ENCODE data around the gene EEF1G.

EEF1G gene

DNA sequence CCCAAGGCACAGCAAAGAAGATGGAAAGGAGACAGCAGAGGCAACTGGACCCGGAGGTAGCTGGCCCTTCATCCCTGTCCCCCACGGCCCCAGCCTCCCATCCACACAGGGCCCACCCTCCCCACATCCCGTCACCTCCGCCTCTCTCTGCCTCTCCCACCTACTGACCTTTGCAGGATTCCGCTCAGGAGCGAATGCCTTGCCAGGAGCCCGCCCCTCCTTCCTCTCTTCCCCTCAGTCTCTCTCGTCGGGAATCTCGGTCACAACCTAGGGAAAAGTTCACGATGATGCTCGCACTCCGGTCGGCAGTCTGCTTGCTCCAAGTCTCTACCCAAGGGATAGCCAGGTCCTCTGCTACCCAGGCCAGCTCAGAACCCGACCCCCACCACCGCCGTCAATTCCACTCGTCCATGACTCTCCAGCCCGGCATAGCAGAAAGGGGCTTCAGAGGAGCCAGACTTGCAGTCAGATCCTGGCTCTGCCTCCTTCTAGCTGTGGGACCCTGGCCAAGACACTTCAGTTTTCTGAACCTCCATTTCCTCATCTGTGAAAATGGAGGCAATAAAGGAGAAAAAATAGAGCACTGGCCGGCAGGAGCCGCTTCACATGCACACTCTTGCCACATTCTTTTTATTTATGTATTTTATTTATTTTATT, 37.3 kb downstream of the EEF1G start:
- DNase-seq = peak; percentile 71

DNA sequence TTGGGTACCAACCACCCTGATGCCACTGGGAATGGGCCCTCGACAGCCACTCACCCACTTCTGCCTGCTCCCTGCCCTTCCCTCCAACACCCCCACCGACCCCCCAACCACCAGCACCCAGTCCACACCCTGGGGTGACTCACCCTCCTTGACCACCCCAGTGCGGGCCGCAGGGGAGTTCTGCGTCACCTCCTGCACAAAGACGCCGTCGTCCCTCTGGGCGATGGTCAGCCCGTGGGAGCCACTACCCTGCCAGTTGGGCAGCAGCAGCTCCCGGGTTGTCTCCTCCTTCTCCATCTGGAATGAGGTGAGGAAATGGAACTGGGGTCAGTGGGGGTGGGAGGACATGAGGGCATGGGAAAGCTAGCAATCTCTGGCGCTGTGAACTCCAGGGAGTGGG, 37.9 kb downstream of the EEF1G start:
- no peak for DNase-seq

DNA sequence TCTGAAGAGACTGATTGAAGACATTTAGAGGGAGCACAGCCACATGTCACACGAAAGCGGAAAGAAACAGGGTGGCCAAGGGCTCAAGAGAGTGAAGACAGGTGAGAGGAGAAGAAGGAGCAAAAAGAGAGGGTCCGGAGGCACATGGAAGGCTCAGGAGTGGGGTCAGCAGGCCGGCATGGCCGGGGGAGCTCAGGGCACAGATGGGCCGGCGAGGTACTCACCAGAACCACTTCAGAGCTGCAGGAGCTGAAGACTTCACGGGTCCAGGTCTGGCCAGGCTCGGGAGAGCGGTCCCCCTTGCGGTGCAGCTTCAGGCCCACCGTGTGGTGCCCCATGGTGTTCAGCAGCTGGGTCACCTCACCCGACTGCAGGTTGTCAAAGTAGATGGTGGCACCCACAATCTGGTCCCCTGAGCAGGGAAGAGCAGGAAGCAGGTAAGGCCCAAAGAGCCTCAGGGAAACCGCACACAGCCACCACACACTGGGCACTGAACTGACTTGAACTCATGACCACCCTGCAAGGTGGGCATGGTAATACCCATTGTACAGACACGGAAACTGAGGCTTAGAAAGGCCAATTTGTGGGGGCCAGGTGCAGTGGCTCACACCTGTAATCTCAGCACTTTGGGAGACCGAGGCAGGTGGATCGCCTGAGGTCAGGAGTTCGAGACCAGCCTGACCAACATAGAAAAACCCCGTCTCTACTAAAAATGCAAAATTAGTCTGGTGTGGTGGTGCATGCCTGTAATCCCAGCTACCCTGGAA, 38.7 kb downstream of the EEF1G start:
- DNase-seq = no peak

DNA sequence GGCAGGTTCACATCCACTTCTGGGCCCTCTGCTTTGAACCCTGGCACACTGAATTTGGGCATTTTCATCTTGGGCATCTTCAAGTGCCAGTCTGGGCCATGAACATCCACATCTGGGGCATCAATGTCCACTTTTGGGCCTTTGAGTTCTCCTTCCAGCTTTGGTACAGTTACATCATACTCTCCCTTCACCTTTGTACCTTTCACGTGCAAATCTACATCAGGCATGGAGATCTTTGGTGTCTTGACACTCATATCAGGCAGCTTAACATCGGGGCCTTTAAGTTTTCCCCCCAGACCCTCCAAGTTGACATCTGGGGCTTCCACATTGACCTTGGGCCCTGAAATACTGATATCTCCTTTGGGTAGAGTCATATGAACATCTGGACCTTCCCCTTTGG, 41.6 kb downstream of the EEF1G start:
- no peak for DNase-seq

DNA sequence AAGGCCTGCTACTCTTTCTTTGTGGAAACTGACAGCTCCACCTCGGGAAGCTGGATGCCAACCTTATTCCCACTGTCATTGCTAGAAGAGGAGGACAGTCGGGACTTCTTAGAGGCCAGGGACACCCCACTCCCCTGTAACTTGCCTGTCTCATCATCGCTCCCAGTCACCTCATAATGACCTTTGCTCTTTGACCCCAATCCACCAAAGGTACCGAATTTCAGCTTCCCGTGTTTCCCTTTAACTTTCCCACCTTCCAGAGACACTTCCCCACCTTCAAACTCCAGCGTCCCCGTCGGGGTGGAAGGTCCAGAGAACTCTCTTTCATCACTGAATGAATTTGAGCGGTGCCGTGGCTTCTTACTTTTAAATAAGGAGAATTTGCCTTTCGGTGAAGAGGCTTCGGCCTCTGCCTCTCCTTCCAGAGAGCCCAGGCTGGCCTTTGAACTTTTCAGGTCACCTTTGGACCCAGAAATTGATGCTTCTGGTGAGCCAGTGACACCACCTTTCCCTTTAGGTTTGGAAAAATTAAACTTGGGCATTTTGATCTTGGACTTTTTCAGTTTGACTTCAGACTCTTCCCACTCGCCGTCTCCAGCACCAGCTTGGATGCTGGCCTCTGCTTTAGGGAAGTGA, 56.8 kb downstream of the EEF1G start:
- DNase-seq = no peak

DNA sequence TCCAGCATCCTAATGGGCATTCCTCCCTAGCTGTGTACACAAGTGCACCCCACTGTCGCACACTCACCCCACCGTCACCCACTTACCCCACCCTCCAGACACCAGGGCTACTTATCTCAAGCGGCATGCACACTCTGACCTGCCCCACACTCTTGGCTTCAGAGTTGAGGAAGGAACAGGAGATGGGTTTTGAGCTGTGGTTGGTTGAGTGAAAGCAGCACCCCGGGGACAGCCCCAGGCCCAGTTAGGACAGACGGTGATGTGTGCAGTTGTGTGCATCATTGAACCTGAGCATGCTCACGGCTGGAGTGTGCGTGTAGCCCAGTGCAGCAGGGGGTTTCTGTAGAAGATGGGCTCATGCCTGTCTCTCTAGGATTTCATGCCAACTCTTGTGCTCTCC, 59.5 kb downstream of the EEF1G start:
- DNase-seq = no peak

DNA sequence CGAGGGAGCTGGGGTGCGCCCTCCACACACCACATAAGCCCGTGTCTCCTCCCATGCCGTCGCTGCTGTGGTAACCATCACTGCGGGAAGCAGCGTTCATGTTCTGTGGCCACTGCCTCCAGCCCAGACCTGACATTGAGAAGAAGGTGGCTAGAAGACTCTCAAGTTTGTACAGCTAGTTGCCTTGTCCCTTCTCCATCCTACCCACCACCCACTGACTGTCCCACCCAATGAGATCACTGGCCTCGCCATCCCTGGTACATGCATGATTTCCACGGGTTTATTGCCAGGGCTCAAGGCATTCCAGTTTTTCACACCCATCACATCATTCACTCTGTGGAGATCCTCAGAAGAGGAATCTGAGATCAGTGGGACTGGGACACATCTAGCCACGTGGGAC, 60.1 kb downstream of the EEF1G start:
- no peak for DNase-seq

DNA sequence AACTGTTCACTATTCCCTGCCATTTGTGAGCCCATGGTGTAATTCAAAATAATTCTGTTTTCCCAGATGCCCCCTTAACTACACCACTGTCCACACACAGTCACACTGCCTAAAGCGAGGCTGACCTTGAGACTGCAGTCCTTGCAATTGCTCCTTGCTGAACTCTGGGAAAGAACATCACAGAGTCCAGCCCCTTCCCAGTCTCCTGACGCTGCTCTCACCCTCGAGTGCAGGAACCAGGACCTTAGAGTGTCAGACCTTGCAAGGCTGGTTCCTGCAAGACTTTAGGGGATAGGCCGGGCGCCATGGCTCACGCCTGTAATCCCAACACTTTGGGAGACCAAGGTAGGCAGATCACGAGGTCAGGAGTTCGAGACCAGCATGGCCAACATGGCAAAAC, 60.7 kb downstream of the EEF1G start:
- DNase-seq = no peak
